K562 (cell line): Measurements from ENCODE around the gene ZNF235. TPM values are rescaled to one million over a fixed set of nuclear protein-coding genes. Genes with fewer than 3 reads are reported as not detected.

Experiments
- ATAC-seq: fragments of 200-7000 bp; cut with Tn5 transposase; 3 replicates; pipeline ENCODE4 v1.9.1; 2020; ENCODE audit warnings: moderate library complexity
- BruUV-seq: library from RNA; stranded (reverse); fragments of 400-500 nt; replicated peaks from 2 replicates; lab custom pipeline; 2021; lab: Mats Ljungman, UMichigan
- CTCF ChIA-PET: fragments of 300-600 bp; formaldehyde crosslinking; extraction: SDS; loops from one replicate; lab custom pipeline; 2021; ENCODE audit warnings: low intra/inter-chr PET ratio; lab: Yijun Ruan, JAX
- POLR2A ChIA-PET: fragments of 300-600, 350-650 bp; sonication (Branson Sonifier 250); formaldehyde crosslinking; extraction: SDS; loops from one replicate; lab custom pipeline; 2021; ENCODE audit warnings: antibody characterized with exemption, inconsistent platforms; lab: Yijun Ruan, JAX
- DNase-seq, 4 experiments: peaks; one replicate each; pipeline versions ENCODE4 v3.0.0 to v3.0.0-alpha.2; 2011 to 2018; ENCODE audit warnings: low spot score in 3 of 4, mixed read lengths in 3 of 4; ENCODE audit errors: extremely low read depth in 1 of 4
- FAIRE-seq: peaks from 2 replicates; lab custom pipeline; 2011; peaks lifted over from hg19 to GRCh38; lab: Jason Lieb, UNC
- H2AFZ ChIP-seq: 2 replicates; pipeline ENCODE4 v1.6.0; 2011; ENCODE audit warnings: low read depth, low read length, control low read depth, inconsistent platforms
- H3K27ac ChIP-seq: fragments of 200-600 bp; 3 replicates; pipeline ENCODE4 v1.8.0; 2011; ENCODE audit warnings: low read depth, mild to moderate bottlenecking, control low read depth, inconsistent platforms, low read length, moderate library complexity, mixed read lengths; ENCODE audit errors: extremely low read depth
- H3K27me3 ChIP-seq, 2 experiments: fragments of 300-600 bp in 1 of 2; 2 replicates in 1 of 2; 3 replicates in 1 of 2; pipeline versions ENCODE4 v1.6.0 to v1.8.0; 2011; ENCODE audit warnings: inconsistent platforms in 2 of 2, low read length in 2 of 2, mild to moderate bottlenecking in 1 of 2, mixed read lengths in 1 of 2, moderate library complexity in 1 of 2; ENCODE audit not compliant: control insufficient read depth in 2 of 2, insufficient read depth in 2 of 2
- H3K36me3 ChIP-seq: fragments of 300-600 bp; 3 replicates; pipeline ENCODE4 v1.8.0; 2011; ENCODE audit warnings: mild to moderate bottlenecking, low read length, inconsistent platforms; ENCODE audit not compliant: control insufficient read depth, insufficient read depth
- H3K4me1 ChIP-seq, 2 experiments: fragments of 200-600 bp in 1 of 2; replicated peaks in 1 of 2; 2 replicates in 1 of 2; 3 replicates in 1 of 2; pipeline versions ENCODE4 v1.5.1 to v1.8.0; 2011; ENCODE audit warnings: inconsistent platforms in 2 of 2, low read length in 2 of 2, mild to moderate bottlenecking in 1 of 2, mixed read lengths in 1 of 2, moderate library complexity in 1 of 2; ENCODE audit not compliant: control insufficient read depth in 2 of 2, insufficient read depth in 2 of 2
- H3K4me2 ChIP-seq: 2 replicates; pipeline ENCODE4 v1.6.1; 2011; ENCODE audit warnings: low read length, control low read depth, inconsistent platforms, mixed read lengths; ENCODE audit not compliant: insufficient read depth
- H3K4me3 ChIP-seq: fragments of 200-600 bp; sonication (generic), shearing (Covaris generic); 2 replicates; pipeline ENCODE4 v1.5.1; 2016; ENCODE audit warnings: control low read depth, inconsistent platforms
- H3K79me2 ChIP-seq: fragments of 200-600 bp; 3 replicates; pipeline ENCODE4 v1.8.0; 2011; ENCODE audit warnings: low read length, inconsistent platforms; ENCODE audit not compliant: control insufficient read depth, insufficient read depth
- H3K9ac ChIP-seq, 2 experiments: 2 replicates each; pipeline versions ENCODE4 v1.6.0 to v1.6.1; 2011; ENCODE audit warnings: low read depth in 2 of 2, low read length in 2 of 2, control low read depth in 1 of 2, inconsistent platforms in 1 of 2, mild to moderate bottlenecking in 1 of 2, mixed read lengths in 1 of 2; ENCODE audit not compliant: insufficient read depth in 1 of 2
- H3K9me1 ChIP-seq: one replicate; pipeline ENCODE4 v1.6.0; 2011; ENCODE audit warnings: inconsistent platforms, mild to moderate bottlenecking, low read length, moderate library complexity; ENCODE audit not compliant: control insufficient read depth, insufficient read depth
- H3K9me3 ChIP-seq: replicated peaks from 2 replicates; pipeline ENCODE4 v1.5.1; 2011; ENCODE audit warnings: low read depth, low read length, inconsistent platforms; ENCODE audit not compliant: control insufficient read depth, insufficient read depth
- H4K20me1 ChIP-seq: replicated peaks from 2 replicates; pipeline ENCODE4 v1.6.1; 2011; ENCODE audit warnings: low read length, inconsistent platforms, mixed read lengths; ENCODE audit not compliant: control insufficient read depth, insufficient read depth
- CBFA2T3 ChIP-seq: fragments of 450-650 bp; IDR thresholded peaks from 2 replicates; pipeline ENCODE4 v1.6.1; 2017
- E2F5 ChIP-seq: sonication (generic); formaldehyde crosslinking; IDR thresholded peaks from 2 replicates; pipeline ENCODE4 v1.8.0; 2022; ENCODE audit warnings: mild to moderate bottlenecking, missing genetic modification reagents
- HLTF ChIP-seq: fragments of 450-650 bp; IDR thresholded peaks from 2 replicates; pipeline ENCODE4 v1.6.1; 2016
- SIX5 ChIP-seq, 2 experiments: IDR thresholded peaks; 2 replicates each; pipeline ENCODE4 v1.6.1; 2011; ENCODE audit warnings: low read length in 2 of 2, borderline replicate concordance in 1 of 2, low read depth in 1 of 2, mild to moderate bottlenecking in 1 of 2, moderate library complexity in 1 of 2; ENCODE audit not compliant: insufficient read depth in 1 of 2
- SMAD2 ChIP-seq: fragments of 150-350 bp; IDR thresholded peaks from 2 replicates; pipeline ENCODE4 v1.6.1; 2014; ENCODE audit warnings: low read depth, mild to moderate bottlenecking, low read length
- SPI1 ChIP-seq: IDR thresholded peaks from 2 replicates; pipeline ENCODE4 v1.6.1; 2011; ENCODE audit warnings: low read depth, low read length, control low read depth, borderline replicate concordance
- TBL1XR1 ChIP-seq, 2 experiments: IDR thresholded peaks; 2 replicates each; pipeline ENCODE4 v1.6.1; 2012; ENCODE audit warnings: improper control_type of control experiment in 2 of 2, low read length in 2 of 2, mild to moderate bottlenecking in 1 of 2
- TCF3 ChIP-seq: sonication (generic); formaldehyde crosslinking; IDR thresholded peaks from 2 replicates; pipeline ENCODE4 v1.4.0; 2020; ENCODE audit warnings: mild to moderate bottlenecking, missing genetic modification reagents
- UBTF ChIP-seq, 2 experiments: IDR thresholded peaks; 2 replicates each; pipeline ENCODE4 v1.6.1; 2012; ENCODE audit warnings: improper control_type of control experiment in 2 of 2, low read depth in 2 of 2, low read length in 2 of 2, borderline replicate concordance in 1 of 2
- ZNF239 ChIP-seq: fragments of 250-450 bp; sonication (Bioruptor Pico); IDR thresholded peaks from 2 replicates; pipeline ENCODE4 v1.4.0; 2020; ENCODE audit warnings: mild to moderate bottlenecking
- WGBS: fragments of 100-300 bp; shearing (Covaris generic); methylation state at CpG from one replicate; pipeline ENCODE4 v1.1.6; 2016; ENCODE audit warnings: low coverage, mixed read lengths; ENCODE audit not compliant: insufficient coverage; ENCODE audit errors: missing lambda C conversion rate; 5-methylcytosine and 5-hydroxymethylcytosine counted together
- in situ Hi-C: fragments of 300-500 bp; cut with MboI; formaldehyde crosslinking; loops from 4 replicates; pipeline ENCODE4 v1.15.0; 2018; ENCODE audit warnings: inconsistent platforms, mixed read lengths
- intact Hi-C: fragments of 100-400 bp; cut with micrococcal nuclease; formaldehyde crosslinking; loops from 2 replicates; pipeline ENCODE4 v1.14.2; 2022
- polyA plus RNA-seq, 8 experiments: library from polyadenylated mRNA; depleted of rRNA in 4 of 8; stranded (reverse) in 5 of 8; unstranded in 3 of 8; fragments of >200 nt; fragmentation: Nextera tagmentation in 2 of 8; fragmentation: Illumina TruSeq in 1 of 8; extraction: Ambion mirVana in 2 of 8; extraction: Trizol in 1 of 8; gene quantifications; 2 replicates each; pipeline versions ENCODE4 v1.2.1 to v1.2.3, GENCODE V29; 2011 to 2014; ENCODE audit warnings: inconsistent platforms in 1 of 8, missing spikeins in 1 of 8
- total RNA-seq, 7 experiments: library from RNA; depleted of rRNA in 6 of 7; stranded (reverse); fragments of >200 nt in 6 of 7; fragmentation: Illumina TruSeq in 2 of 7; extraction: Trizol in 2 of 7; gene quantifications; 2 replicates each; pipeline versions ENCODE4 v1.2.1 to v1.2.3, GENCODE V29; 2011 to 2021; ENCODE audit warnings: low replicate concordance in 1 of 7

Gene ZNF235
- total and polyA plus RNA-seq, 9 of the 15 experiments (the other 6 are each of a cell fraction or from before 2014, with no cell fraction given), result 0.68 to 2.9 (median 1.3) TPM

GRCh38 chr19:44282846-44283245 lies 22.0 kb downstream of the ZNF235 start (continued):
- TF ChIP-seq SMAD2 (no peak), ZNF239 (CRISPR knock-in tag) (no peak), E2F5 (CRISPR knock-in tag) (no peak), UBTF (IDR thresholded peaks at IDR 0.05; ENCODE audit: borderline replicate concordance in 1 of 2, low read depth in 2 of 2, low read length in 2 of 2) (no peak), HLTF (no peak)
- TF ChIP-seq, all 486 proteins: peak for 0

- intact Hi-C loops, result no loop called here
- H3K4me2 ChIP-seq, result no peak overlapping the region
- no peaks in the 10 kb centered on the region for H3K4me1 ChIP-seq
- no peak for ATAC-seq
- BruUV-seq, result no TSS peak
- no peaks in the 10 kb centered on the region for H3K27me3 ChIP-seq
- in situ Hi-C loops, result no loop called here
- no peaks in the 10 kb centered on the region for H3K79me2 ChIP-seq
- H2AFZ ChIP-seq, result no peak overlapping the region
- H3K4me3 ChIP-seq, result no peak overlapping the region
- ChIA-PET CTCF (no interaction called here), POLR2A (no interaction called here)
- no peak overlapping the region for H3K27ac ChIP-seq
- peak in 1 of 4 experiments; percentile 32 for DNase-seq
- FAIRE-seq, result no peak
- 0 out of 2 replicates have a peak, but pooled peaks cover 4% of the 10 kb centered on the region for H3K9me3 ChIP-seq
- no peaks in the 10 kb centered on the region for H3K36me3 ChIP-seq
- 5% methylated on average over 10 of the region's 10 CpGs for WGBS
- H3K9ac ChIP-seq, result no peak overlapping the region
- no peaks in the 10 kb centered on the region for H3K9me1 ChIP-seq
- no peak for TF ChIP-seq TBL1XR1 (IDR thresholded peaks at IDR 0.05; ENCODE audit: low read length in 2 of 2)
- peak; percentile 33; the same call in 1 of the 2 replicates for TF ChIP-seq CBFA2T3
- 0 out of 2 replicates have a peak, but pooled peaks have one; percentile 40 for TF ChIP-seq SPI1
- TF ChIP-seq SIX5 (IDR thresholded peaks at IDR 0.05; ENCODE audit: borderline replicate concordance in 1 of 2, insufficient read depth in 1 of 2, low read depth in 1 of 2, low read length in 2 of 2), result no peak
- peak; percentile 24; the same call in 1 of the 2 replicates for TF ChIP-seq TCF3 (CRISPR knock-in tag)
- no peaks in the 10 kb centered on the region for H4K20me1 ChIP-seq
These were observed 23.9 kb downstream of the ZNF235 start for GRCh38 chr19:44280916-44281315.
